ENCODE data around the gene CEP152. TPM values are rescaled to one million over a fixed set of nuclear protein-coding genes. Genes with fewer than 3 reads are reported as not detected.

The CEP152 gene
- total RNA-seq, 1 experiment from 2014 or later = 31.6 TPM

DNA sequence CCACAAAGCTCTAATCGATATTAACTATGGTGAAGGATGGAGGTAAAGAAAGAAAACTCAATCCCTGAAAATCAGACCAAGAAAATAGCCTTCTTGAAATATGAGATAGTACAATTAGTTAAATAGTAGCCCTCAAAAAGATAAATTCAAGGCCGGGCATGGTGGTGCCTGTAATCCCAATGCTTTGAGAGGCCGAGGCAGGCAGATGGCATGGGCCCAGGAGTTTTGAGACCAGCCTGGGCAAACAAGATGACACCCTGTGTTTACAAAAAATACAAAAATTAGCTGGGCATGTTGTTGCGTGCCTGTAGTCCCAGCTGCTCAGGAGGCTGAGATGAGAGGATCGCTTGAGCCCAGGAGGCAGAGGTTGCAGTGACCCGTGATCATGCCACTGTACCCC is 31.6 kb upstream of the CEP152 start:
- ChIA-PET CTCF (no interaction called here), POLR2A (ENCODE audit: low non-redundant PET) (no interaction called here)
- Histone ChIP-seq H3K4me3 (ENCODE audit: low read depth, low read length, poor library complexity, severe bottlenecking) (no peak overlapping the region), H3K4me1 (ENCODE audit: insufficient read depth, low read length, poor library complexity, severe bottlenecking) (no peaks in the 10 kb centered on the region), H3K27me3 (replicated peaks; ENCODE audit: insufficient read depth, low read depth, low read length, poor library complexity) (no peaks in the 10 kb centered on the region), H3K36me3 (ENCODE audit: insufficient read depth, low read length, poor library complexity, severe bottlenecking) (no peaks in the 10 kb centered on the region), H3K27ac (ENCODE audit: low read depth, low read length, poor library complexity, severe bottlenecking) (no peak overlapping the region), H3K9me3 (ENCODE audit: low read depth, low read length, poor library complexity, severe bottlenecking) (no peaks in the 10 kb centered on the region)
- no peak for DNase-seq (ENCODE audit: low spot score)
- no TSS peak for BruUV-seq (replicated peaks)
- intact Hi-C loops (cut with micrococcal nuclease; ENCODE audit: unreplicated experiment) = no loop called here
- TF ChIP-seq EZH2 (IDR thresholded peaks at IDR 0.05; ENCODE audit: borderline replicate concordance, low read depth, low read length, poor library complexity, severe bottlenecking) = no peak
- TF ChIP-seq, protein P1, sequence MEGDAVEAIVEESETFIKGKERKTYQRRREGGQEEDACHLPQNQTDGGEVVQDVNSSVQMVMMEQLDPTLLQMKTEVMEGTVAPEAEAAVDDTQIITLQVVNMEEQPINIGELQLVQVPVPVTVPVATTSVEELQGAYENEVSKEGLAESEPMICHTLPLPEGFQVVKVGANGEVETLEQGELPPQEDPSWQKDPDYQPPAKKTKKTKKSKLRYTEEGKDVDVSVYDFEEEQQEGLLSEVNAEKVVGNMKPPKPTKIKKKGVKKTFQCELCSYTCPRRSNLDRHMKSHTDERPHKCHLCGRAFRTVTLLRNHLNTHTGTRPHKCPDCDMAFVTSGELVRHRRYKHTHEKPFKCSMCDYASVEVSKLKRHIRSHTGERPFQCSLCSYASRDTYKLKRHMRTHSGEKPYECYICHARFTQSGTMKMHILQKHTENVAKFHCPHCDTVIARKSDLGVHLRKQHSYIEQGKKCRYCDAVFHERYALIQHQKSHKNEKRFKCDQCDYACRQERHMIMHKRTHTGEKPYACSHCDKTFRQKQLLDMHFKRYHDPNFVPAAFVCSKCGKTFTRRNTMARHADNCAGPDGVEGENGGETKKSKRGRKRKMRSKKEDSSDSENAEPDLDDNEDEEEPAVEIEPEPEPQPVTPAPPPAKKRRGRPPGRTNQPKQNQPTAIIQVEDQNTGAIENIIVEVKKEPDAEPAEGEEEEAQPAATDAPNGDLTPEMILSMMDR (conservative IDR thresholded peaks at IDR 0.05; ENCODE audit: low read depth, low read length) = no peak

DNA sequence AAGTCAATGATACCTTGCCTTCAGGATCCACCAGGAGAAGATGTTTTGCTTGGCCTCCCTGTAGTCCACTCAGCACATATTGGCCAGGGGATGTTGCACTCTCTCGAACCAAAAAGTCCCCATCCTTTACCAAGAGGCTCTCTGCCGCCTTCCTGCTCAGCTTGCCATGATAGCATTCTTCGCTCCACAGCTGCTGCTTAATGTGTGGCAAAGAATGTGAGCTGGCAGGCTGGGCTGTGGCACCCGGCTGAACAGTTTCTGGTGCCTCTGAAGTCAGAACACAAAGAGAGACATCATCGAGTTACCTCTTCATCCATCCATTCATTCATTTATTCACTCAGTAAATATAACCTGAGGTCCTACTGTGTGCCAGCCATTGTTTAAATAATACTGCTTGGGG is 23.9 kb upstream of the CEP152 start:
- intact Hi-C loops (cut with micrococcal nuclease; ENCODE audit: unreplicated experiment) = no loop called here
- no peak overlapping the region for H3K27ac ChIP-seq (ENCODE audit: low read depth, low read length, poor library complexity, severe bottlenecking)
- TF ChIP-seq, protein P1 (conservative IDR thresholded peaks at IDR 0.05; ENCODE audit: low read depth, low read length) = no peak
- TF ChIP-seq EZH2 (IDR thresholded peaks at IDR 0.05; ENCODE audit: borderline replicate concordance, low read depth, low read length, poor library complexity, severe bottlenecking) = no peak
- DNase-seq (ENCODE audit: low spot score) = no peak
- ChIA-PET POLR2A (ENCODE audit: low non-redundant PET) (no interaction called here), CTCF (no interaction called here)
- no peak overlapping the region for H3K4me3 ChIP-seq (ENCODE audit: low read depth, low read length, poor library complexity, severe bottlenecking)
- H3K27me3 ChIP-seq (replicated peaks; ENCODE audit: insufficient read depth, low read depth, low read length, poor library complexity) = no peaks in the 10 kb centered on the region
- H3K4me1 ChIP-seq (ENCODE audit: insufficient read depth, low read length, poor library complexity, severe bottlenecking) = no peaks in the 10 kb centered on the region
- H3K9me3 ChIP-seq (ENCODE audit: low read depth, low read length, poor library complexity, severe bottlenecking) = no peaks in the 10 kb centered on the region
- BruUV-seq (replicated peaks) = no TSS peak
- no peaks in the 10 kb centered on the region for H3K36me3 ChIP-seq (ENCODE audit: insufficient read depth, low read length, poor library complexity, severe bottlenecking)

DNA sequence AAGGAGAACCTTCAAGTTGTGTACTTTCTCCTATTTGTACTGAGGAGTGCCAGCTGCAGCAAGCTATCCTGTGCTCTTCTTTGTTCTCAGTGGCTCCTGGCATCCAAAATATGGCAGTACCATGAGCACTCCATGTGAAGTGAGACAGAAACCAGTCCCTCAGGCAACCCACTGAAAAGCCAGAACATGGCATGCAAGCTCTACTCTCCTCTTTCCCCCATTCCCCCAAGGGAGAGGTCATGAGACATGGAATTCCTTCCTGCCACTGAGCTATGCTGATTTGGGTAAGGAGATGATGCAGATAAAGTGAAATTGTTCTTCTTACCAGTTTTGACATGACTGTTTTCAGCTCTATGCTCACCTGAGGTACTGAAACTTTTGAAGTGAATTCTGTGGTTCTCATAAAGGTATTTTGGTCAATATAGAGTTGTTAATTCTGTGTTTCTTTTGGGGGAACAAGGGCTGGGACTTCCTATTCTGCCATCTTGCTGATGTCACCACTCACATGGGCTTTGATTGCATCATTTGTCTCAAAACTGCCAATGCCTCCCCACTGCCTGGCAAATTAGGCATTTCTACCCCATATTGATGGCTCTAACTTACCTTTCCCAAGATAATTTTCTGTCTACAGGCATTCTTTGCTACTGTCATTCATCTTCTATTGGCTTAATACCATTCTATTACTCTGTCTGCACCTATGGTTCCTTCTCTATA is 22.8 kb upstream of the CEP152 start:
- POLR2A ChIA-PET (ENCODE audit: low non-redundant PET) = no interaction called here

More for the DNA sequence above, 22.8 kb upstream of the CEP152 start:
- Histone ChIP-seq H3K36me3 (ENCODE audit: insufficient read depth, low read length, poor library complexity, severe bottlenecking) (no peaks in the 10 kb centered on the region), H3K27me3 (replicated peaks; ENCODE audit: insufficient read depth, low read depth, low read length, poor library complexity) (no peaks in the 10 kb centered on the region), H3K27ac (ENCODE audit: low read depth, low read length, poor library complexity, severe bottlenecking) (no peak overlapping the region), H3K9me3 (ENCODE audit: low read depth, low read length, poor library complexity, severe bottlenecking) (no peaks in the 10 kb centered on the region), H3K4me1 (ENCODE audit: insufficient read depth, low read length, poor library complexity, severe bottlenecking) (no peaks in the 10 kb centered on the region), H3K4me3 (ENCODE audit: low read depth, low read length, poor library complexity, severe bottlenecking) (no peak overlapping the region)
- TF ChIP-seq, protein P1 (conservative IDR thresholded peaks at IDR 0.05; ENCODE audit: low read depth, low read length) = no peak
- TF ChIP-seq EZH2 (IDR thresholded peaks at IDR 0.05; ENCODE audit: borderline replicate concordance, low read depth, low read length, poor library complexity, severe bottlenecking) = no peak
- no peak for DNase-seq (ENCODE audit: low spot score)
- CTCF ChIA-PET = no interaction called here
- intact Hi-C loops (cut with micrococcal nuclease; ENCODE audit: unreplicated experiment) = no loop called here
- no TSS peak for BruUV-seq (replicated peaks)
